GM19468 (cell line): ENCODE data around the gene PEPD.

Experiments
- ATAC-seq: cut with Tn5 transposase; IDR thresholded peaks from one replicate; pipeline ENCODE4 v1.9.1; 2021; ENCODE audit warnings: mild to moderate bottlenecking, moderate library complexity, moderate number of reproducible peaks; ENCODE audit not compliant: unreplicated experiment; ENCODE audit errors: extremely low read depth

The PEPD gene

DNA sequence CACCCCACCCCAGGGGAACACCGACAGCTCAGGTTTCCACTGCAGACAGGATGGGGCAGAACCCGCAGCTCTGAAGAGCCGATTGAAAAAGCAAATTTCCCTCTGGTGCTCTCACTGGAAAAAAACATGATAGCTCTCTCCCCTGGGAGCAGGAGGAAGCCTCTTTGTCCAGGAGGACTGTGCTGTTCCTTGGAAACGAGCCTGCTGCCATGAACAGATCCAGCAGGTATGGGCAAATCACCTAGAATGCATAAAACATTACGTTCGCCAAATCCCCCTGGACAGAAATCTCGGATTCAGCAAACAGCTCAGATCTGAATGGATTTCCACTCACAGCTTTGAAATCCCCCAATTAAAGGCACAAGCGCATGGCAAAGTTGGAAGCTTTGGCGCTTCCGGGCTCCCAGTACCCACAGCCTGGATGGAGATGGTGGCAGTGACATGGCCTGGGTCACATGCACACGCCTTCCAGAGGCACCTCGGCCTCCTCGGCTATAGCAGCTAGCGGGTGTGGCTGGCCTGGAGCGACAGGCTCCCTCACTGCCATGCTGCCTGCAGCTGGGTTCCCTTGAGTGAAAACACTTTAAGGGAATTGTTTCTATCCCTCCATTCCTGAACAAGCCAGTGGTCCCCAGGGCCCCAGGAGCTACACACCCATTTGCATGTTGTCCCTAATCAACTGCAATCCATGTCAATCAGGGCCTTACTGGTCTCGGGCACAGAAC, 89.0 kb downstream of the PEPD start:
- ATAC-seq = no peak

DNA sequence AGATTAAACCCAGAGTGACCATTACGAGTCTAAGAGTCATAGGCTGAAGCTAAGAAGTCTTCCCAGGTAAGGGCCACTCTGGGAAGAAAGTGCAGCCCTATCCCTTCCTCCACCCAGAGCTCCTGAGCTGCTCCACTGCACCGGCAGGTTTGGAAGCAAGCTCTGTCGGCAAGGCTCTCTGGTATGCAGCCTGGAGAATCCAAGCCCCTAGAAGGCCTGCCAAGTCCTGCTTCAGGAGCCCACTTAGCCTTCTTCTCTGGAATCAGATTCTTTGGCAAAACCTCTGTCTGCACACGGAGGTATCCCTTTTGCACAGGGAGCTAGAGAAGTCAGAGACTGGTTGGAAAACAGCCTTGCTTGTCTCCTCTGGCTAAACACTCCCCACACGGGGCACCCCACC, 89.6 kb downstream of the PEPD start:
- no peak for ATAC-seq

DNA sequence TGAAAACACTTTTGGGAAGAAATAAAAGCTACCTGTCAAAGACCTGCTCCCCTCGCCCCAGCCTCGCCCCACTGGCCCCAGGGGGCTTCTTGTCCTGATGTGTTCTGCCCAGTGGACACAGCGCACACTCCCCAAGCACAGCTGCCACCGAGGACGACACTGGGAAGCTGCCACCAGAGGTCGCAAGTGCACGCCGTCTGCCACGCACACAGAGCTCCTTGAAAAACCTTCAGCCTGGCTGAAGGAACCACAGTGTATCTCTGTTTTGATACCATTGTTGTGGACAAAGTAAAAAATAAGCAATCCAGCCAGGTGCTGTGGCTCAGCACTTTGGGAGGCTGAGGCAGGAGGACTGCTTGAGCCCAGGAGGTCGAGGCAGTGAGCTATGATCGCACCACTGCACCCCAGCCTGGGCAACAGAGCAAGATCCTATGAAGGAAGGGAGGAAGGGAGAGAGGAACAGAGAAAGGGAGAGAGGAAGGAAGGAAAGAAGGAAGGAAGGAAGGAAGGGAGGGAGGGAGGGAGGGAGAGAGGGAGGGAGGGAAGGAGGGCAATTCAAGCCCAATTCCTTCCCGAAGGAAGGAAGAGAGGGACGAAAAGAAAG, 90.8 kb downstream of the PEPD start:
- ATAC-seq = no peak

DNA sequence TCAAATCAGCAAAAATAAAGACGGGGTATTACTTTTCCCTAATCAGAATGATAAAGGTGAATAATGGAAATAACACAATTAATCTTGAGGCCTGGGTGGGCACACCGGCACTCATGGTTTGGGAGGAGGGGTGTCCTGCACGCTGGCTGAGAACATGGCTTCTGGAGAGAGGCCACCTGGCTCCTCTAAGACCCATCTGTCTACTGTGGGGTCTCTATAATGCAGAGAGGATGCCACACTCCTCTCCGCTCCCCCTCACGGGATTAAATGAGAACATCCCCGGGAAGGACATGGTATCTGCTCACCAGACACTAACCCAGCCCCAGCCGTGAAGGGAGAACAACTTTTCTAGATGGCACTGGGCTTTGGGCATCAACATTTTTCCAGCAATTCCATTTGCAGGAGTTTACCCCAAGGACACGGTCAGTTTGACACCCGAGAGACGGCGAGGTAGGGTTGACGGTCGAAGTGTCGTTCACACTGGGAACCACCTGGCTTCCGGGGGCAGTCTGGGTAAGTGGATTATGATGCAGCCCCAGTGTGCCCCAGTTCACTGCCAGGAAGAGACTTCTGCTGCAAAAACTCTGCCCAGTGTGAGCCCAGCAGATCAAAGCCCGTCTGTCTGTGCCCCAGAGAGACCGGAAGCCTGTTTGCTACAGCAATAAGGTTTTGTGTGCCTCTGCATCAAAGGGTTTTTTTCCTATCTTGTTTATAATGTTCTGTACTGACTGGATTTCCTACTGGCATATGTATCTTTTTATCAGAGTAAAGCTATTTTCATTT, 91.5 kb downstream of the PEPD start:
- no peak for ATAC-seq

DNA sequence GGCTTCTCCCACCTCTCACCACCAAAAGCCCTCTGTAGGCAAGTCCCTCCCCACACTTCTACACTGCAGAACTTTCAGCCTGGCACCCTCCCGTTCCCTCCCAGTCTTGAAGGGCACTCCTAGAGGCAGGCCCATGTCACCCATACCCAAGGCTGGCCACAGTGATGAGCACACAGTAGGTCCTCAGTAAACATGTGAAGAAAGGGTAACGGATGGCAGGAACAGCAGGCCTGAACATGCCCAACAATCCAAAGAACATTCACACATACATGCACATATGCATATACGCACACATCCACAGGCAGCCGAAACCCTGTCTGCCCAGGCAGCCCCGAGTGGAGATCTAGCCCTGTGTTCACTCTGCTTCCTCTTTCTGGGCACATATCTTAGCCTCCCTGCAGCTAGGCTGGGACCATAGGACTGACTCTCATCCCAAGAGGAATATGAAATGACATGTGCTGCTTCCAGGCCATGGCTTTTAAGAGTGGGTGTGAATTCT, 92.9 kb downstream of the PEPD start:
- no peak for ATAC-seq

DNA sequence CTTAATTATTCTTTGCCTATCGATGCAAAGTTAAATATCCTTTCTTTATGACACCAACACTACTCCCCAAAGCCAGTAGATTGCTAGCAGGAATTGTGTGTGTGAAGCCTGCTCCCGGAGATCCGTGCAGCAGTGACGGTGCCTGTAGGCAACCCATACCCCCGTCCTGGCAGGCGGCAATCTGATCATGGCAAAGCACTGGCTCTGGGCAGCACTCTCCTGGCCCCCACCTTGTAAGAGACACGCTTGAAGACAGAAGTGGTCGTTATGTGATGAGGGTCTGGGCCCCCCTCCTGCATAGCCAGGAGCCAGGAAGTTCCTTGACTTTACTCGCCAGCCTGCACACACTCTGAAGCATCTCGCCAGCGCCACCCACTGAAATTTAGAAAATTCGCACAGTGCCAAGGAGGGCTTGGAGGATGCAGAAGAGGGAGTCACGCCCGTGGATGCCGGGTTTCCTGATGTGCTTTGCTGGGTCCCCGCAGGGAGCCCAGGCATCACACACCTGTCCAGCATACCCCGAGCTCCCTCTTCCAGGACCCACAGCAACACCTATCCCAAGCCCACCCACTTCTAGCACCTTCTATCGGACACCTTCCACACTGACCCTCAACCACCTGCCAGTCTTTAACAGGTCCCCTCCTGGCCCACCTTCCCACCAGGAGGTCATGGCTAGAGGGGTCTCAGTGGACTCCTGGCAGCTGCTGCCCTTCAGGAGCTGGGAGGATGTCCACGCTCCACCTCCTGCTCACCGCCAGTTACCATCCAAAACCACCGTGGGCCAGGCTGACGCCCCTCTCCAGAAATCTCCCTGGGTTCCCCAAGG, 93.6 kb downstream of the PEPD start:
- ATAC-seq = no peak

DNA sequence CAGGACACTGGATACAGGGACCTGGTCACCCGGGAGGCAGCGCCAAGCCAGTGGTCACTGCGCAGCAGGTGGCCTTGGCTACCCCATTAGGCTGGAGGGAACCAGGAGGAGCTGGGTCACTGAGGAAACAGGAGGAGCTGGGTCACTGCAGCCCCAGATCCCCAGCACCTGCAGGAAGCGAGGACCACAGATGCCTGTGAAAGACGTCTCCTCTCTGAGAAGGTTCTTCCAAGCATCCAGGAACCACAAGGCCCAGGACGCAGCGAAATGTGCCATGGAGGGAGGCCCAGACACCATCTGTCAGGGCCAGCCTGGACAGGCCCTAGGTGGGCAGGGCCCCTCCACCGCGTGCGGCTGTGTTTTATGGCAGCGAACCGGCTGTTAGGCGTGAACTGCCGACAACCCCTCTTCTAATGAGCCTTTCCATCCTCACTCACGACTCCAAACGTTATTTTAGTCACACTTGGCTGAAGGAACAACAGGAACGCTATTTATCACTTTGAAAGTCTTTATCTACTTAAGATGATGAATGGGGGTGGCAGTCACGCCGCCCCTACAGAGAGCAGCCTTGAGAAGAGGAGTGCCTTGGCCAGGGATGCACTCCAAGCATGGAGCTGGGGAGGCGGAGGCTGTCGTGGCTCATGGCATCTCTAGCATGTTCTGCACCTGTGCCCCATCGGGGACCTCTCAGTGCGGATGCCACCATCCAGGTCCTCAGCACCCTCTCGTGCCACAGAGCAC, 94.8 kb downstream of the PEPD start:
- no peak for ATAC-seq

DNA sequence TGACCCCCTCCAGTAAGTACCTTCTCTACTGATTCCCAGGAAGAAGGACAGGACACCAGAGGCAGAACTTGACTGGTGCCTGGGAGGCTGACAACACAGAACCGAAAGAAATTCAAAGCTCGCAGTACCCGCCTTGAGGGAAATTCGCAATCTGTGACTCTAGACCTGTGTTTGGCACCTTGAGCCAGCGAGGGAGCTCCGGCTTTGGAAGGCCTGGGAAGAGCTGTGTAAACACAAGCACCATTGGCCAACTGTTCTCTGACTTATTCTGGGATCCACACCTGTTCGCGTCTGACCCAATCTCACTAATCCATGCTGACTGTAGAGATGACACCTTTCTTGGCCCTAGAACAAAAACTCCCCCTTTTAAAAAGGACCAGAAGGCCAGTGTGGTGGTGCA, 97.4 kb downstream of the PEPD start:
- no peak for ATAC-seq

DNA sequence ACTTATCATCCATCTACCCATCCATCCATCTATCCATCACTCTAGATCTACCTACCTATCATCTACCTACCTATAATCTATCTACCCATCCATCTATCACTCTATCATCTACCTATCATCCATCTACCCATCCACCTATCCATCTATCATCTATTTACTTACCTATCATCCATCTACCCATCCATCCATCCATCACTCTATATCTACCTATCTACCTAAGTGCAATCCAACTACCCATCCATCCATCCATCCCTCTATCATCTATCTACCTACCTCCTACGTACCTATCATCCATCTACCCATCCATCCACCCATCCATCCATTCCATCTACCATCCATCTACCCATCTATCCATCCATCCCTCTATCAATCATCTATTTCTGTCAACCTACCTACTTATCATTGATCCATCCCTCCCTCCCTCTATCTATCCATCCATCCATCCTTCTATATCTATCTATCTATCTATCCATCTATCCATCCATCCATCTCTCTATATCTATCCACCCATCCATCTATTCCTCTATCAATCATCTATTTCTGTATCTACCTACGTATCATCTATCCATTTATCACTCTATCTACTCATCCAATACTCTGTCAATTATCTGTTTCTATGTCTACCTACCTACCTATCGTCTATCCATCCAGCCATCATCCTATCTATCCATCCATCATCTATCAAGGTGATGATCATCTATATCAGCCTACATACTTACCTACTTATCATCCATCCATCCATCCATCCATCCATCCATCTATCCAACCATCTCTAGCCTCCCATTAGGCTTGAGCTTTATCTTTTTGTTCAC, 99.0 kb downstream of the PEPD start:
- no peak for ATAC-seq

DNA sequence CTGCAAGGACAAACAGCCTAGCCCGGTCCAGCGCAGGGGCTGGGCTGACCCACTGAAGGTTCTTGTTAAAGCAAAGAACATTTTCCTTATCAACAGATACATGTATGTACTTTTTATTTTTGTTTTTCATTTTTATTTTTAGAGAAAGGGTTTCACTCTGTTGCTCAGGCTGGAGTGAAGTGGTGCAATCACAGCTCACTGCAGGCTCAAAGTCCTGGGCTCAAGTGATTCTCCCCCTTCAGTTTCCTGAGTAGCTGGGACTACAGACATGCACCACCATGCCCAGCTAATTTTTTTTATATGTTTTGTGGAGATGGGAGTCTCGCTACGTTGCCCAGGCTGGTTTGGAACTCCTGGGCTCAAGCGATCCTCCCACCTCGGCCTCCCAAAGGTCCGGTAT, 100.2 kb downstream of the PEPD start:
- ATAC-seq = no peak

DNA sequence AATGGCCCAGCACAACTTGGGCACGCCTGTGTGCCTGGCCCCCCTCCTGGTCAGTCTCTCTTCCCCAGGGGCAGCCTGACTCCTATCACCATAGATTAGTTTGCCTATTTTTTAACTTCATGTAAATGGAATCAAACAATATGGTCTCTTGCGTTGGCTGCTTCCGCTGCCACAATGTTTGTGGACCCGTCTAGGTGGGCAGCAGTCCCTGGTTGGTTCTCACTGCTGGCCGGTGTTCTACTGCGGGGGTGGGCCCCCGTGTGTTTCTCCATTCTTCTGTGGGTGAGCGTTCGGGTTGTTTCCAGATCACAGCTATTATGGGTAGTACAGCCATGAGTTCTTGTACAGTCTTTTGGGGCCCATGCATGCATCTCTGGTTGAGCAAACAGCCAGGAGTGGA, 100.8 kb downstream of the PEPD start:
- no peak for ATAC-seq

DNA sequence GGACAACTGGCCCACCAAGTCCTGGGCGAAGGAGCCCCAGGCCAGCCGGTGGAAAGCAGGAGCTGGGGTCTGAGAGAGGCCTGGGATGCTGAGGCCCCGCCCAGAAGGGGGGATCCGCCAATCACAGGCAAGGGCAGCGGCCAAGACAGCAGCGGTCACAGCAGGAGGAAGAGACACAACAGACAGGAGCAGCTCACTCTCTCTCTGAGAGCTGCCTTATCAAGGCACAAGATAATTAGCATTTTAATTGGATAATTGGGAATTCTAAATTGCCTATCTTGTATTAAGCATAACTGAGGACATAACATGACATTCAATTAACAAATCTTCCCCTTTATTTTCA, 101.8 kb downstream of the PEPD start:
- ATAC-seq = no peak

DNA sequence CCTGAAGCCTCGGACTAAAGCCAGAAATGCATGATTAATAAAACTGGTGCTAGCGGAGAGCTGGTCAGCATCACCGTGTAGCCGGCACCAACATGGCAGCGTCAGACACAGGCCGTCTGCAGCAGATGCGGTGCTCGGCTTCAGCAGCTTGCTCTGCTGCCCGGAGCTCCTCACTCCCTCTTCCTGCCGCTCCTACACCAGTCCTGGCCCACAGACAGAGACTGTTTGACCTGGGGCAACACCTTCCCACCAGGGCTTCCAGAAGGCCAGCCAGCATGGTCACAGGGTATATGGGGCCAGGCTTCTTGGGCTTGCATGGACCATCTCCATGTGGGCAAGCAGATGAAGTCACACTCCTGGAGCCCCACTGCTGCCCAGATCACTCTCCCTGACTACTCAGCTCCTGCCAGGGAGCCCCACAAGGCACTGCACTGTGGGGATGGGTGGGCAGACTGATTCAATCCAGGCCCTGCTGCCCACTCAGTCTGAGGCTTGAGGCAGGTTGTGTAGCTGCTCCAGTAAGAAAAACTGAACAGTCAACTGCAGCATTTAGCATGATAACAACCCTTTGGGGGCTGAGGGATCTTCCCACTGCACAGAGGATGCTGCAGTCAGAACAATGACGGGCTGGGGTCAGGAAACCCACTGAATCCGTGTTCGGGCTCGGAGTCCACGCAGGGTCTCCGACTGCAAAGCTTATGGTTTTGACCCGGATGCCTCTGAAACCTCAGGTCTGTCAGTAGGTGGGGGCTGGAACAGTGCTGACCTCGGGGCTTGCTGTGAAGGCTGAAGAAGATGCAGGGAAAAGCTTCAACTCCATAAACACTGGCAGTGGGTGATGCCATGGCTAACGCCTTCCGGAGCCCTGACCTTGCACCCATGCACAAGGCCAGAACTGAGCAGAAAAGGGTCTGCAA, 102.5 kb downstream of the PEPD start:
- no peak for ATAC-seq

DNA sequence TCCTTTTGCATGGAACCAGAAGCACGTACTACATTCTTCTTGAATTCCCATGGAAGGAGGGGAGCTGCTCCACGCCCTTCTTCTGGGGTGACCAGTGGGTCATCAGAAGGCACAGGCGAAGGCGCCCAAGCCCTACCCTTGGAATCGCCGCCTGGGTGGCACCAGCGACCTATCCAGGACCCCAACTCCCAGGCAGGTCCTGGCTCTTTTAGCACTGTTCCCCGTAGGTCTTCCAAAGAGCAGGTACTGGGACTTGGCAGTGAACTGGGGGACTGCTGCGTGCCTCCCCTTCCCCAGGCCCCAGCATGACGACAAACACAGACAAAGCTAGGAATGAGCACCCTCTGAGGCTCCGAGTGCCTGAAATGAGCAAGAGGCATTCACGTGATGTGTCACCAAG, 103.1 kb downstream of the PEPD start:
- ATAC-seq = no peak

DNA sequence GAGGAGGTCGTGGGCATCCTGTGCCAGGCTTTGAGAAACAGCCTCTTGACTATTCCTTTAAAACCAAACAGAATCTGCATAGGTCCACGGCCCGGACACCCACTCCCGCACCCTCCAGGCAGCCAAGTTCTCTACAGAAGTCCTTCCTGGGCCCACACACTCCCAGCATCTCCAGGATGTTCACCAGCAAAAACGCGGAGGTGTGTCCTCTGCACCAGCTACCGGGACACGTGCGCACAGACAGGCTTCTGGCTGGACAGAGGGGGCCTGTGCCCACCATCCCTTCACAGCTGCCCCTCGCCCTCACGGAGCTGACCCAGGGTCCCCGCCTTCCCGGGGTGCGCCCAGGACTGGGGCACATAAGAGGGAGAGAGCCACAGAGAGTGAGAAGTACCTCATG, 103.8 kb downstream of the PEPD start:
- ATAC-seq = no peak

DNA sequence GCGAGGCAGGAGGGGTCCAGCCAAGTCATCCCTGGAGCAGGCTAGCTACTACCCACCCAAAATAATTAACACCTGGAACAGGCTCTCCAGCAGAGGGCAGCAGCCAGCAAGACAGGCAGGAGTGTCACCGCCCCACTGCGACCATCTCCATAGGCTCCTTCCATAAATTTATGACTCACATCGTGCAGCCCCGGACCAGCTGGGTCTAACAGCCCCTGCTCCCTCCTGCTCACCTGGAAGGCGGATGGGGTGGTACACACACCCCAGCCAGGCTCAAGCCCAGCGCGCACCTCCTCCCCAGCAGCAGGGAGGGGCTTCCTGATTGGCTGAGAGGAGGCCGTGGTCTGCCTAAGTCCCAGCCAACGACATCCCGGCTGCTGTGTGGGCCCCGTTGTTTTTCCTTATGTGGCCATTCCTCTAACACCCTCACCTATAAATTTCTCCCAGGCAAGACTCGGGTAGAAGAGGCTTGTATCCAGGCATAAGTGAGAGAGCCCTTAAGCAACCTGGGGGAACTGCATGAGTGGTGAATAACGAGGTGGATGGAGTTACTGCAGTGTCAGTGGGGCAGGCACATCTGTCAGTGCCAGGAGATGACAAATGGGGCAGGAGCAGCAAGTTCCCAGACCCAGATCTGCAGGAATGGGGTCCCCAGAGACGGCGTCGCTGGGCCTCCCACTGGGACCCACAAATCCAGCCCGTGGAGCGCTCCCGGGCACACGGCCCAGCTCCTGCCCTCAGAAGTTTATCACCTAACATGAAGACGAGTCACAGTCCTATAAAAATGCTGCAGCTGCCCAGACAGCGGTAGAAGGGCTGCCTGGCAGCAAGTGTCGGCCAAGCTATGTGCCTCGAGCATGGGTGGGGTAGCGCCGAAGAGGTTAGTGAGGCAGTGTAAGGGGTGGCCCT, 105.0 kb downstream of the PEPD start:
- no peak for ATAC-seq
